DND-41 (cell line): ENCODE measurements around the gene ZNF619.

Source experiments
- EZH2 ChIP-seq: IDR thresholded peaks from 3 replicates; pipeline ENCODE4 v1.6.1; 2012; ENCODE audit warnings: borderline replicate concordance, low read depth, mild to moderate bottlenecking, moderate library complexity, low read length, inconsistent platforms; ENCODE audit not compliant: severe bottlenecking
- TF ChIP-seq, protein P1 (sequence below): IDR thresholded peaks from 2 replicates; pipeline ENCODE4 v1.5.1; 2012; ENCODE audit warnings: borderline replicate concordance, low read length, moderate library complexity, mild to moderate bottlenecking; ENCODE audit not compliant: poor library complexity, severe bottlenecking; ENCODE audit errors: extremely low read depth

DNA sequence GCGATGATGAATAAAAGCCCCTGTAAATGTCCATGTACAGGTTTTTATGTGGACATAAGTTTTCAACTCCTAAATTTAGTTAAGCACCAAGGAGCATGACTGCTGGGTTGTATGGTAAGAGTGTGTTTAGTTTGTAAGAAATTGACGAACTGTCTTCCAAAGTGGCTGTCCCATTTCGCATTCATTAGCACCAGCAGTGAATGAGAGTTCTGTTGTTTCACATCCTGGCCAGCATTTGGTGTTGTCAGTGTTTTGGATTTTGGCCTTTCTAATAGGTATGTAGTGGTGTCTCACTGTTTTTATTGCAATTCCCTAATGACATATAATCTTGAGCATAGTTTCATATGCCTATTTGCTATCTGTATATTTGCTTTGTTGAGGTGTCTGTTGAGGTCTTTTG, 51.5 kb downstream of the ZNF619 start:
- TF ChIP-seq, protein P1, sequence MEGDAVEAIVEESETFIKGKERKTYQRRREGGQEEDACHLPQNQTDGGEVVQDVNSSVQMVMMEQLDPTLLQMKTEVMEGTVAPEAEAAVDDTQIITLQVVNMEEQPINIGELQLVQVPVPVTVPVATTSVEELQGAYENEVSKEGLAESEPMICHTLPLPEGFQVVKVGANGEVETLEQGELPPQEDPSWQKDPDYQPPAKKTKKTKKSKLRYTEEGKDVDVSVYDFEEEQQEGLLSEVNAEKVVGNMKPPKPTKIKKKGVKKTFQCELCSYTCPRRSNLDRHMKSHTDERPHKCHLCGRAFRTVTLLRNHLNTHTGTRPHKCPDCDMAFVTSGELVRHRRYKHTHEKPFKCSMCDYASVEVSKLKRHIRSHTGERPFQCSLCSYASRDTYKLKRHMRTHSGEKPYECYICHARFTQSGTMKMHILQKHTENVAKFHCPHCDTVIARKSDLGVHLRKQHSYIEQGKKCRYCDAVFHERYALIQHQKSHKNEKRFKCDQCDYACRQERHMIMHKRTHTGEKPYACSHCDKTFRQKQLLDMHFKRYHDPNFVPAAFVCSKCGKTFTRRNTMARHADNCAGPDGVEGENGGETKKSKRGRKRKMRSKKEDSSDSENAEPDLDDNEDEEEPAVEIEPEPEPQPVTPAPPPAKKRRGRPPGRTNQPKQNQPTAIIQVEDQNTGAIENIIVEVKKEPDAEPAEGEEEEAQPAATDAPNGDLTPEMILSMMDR: no peak
- TF ChIP-seq EZH2: no peak
